Fibroblast of lung (primary cell): Measurements from ENCODE around the gene DCAF11.

Experiments
- CTCF ChIP-seq, 2 donors: IDR thresholded peaks in 1 of 2; conservative IDR thresholded peaks in 1 of 2; 1 replicate in 1 of 2; 2 replicates in 1 of 2; pipeline ENCODE4 v1.5.1; 2011 to 2012; ENCODE audit warnings: low read length in 2 of 2, control low read depth in 1 of 2, inconsistent platforms in 1 of 2, low read depth in 1 of 2, mild to moderate bottlenecking in 1 of 2
- EZH2 ChIP-seq: IDR thresholded peaks from 2 replicates; pipeline ENCODE4 v1.5.1; 2012; ENCODE audit warnings: low read length, control low read depth, mild to moderate bottlenecking; ENCODE audit errors: missing control alignments

- TF ChIP-seq CTCF (conservative IDR thresholded peaks at IDR 0.05 in 1 of 2, IDR thresholded peaks at IDR 0.05 in 1 of 2; ENCODE audit: low read depth in 1 of 2, low read length in 2 of 2) (no peak), EZH2 (no peak)
Measured at GRCh38 chr14:24095271-24096068, 19.1 kb upstream of the DCAF11 start.
